Suprapubic skin (tissue), 3 donors: ENCODE results near the gene LAPTM5.

ENCODE experiments used
- CTCF ChIP-seq, 2 donors: fragments of 200-600 bp in 1 of 2; fragments of 450-650 bp in 1 of 2; sonication (generic) in 1 of 2; IDR thresholded peaks; one replicate each; pipeline ENCODE4 v1.5.1; 2016 to 2019; ENCODE audit warnings: antibody characterized with exemption in 2 of 2, mild to moderate bottlenecking in 1 of 2, moderate library complexity in 1 of 2
- EP300 ChIP-seq: sonication (generic); formaldehyde crosslinking; IDR thresholded peaks from one replicate; pipeline ENCODE4 v1.6.1; 2017; ENCODE audit warnings: antibody characterized with exemption
- POLR2A ChIP-seq, 2 donors: fragments of 450-650 bp; IDR thresholded peaks; one replicate each; pipeline ENCODE4 v1.6.1; 2017; ENCODE audit warnings: antibody characterized with exemption in 2 of 2, mild to moderate bottlenecking in 2 of 2, moderate library complexity in 2 of 2

- no peak for TF ChIP-seq CTCF (IDR thresholded peaks at IDR 0.05)
- no peak for TF ChIP-seq POLR2A (IDR thresholded peaks at IDR 0.05)
- TF ChIP-seq EP300 = no peak
Observed at GRCh38 chr1:30804822-30805221, 47.2 kb upstream of the LAPTM5 start.
